ENCODE results near the gene UBAC2. TPM values are rescaled to one million over a fixed set of nuclear protein-coding genes. Genes with fewer than 3 reads are reported as not detected.

UBAC2 gene
- total RNA-seq, 2 experiments from 2014 or later = 26.8 to 28.5 TPM

DNA sequence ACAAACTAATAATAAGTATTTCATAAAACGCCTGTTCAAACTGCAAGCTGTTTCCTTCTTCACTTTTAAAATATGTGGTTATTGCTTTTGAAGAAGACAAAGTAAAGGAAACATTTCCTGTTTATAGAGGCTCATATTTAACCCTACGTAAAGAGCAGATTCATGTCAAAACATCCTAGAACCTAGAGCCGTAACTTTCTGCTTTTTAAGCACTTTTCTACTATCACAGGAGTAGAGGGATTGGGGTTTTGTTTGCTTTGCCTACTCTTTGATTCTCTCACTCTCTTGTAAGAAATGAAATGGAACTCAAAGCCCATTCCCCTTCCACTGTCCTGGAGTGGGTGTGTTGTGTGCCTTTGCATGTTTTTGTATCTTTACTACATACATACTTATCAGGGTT, 160.5 kb downstream of the UBAC2 start:
- no peak overlapping the region for H3K27ac ChIP-seq (ENCODE audit: low read depth, low read length, poor library complexity, severe bottlenecking)

DNA sequence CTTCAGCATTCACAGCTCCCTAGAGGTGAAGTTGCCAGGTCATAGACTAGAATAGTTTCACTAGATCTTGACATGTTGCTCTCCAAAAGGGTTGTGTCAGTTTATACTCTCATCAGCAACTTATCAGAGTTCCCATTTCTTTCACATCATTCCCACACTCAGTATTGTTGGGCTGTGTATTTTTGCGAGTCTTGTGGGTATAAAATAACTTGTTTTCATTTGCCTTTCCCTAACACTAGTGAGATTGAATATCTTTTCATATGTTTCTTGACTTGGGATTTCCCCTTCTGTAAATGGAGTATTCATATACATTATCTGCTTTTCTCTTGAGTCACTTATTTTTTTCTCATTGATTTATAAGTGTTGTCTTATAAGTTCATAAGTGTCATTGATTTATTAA, 161.7 kb downstream of the UBAC2 start:
- no peaks in the 10 kb centered on the region for H3K9me2 ChIP-seq (ENCODE audit: insufficient read depth, low read length)
- no peaks in the 10 kb centered on the region for H3K79me2 ChIP-seq (ENCODE audit: insufficient read depth, low read depth, low read length)
- POLR2A ChIA-PET = interaction anchor here (0.6 kb wide), 1 partner anchor 62 kb away, joined by 3 read pairs; no protein-coding TSS in a partner anchor
- no peaks in the 10 kb centered on the region for H3K4me1 ChIP-seq (ENCODE audit: insufficient read depth, low read length, poor library complexity, severe bottlenecking)
- no peak overlapping the region for H3K4me2 ChIP-seq (ENCODE audit: low read length)
- no peak overlapping the region for H2AFZ ChIP-seq (ENCODE audit: low read length)
- CTCF ChIA-PET (ENCODE audit: unreplicated experiment) = no interaction called here
- no peaks in the 10 kb centered on the region for H3K9me3 ChIP-seq (ENCODE audit: low read length)
- H3K27ac ChIP-seq (ENCODE audit: low read depth, low read length, poor library complexity, severe bottlenecking) = no peak overlapping the region
- H4K20me1 ChIP-seq (ENCODE audit: insufficient read depth, low read length) = no peaks in the 10 kb centered on the region
- TF ChIP-seq, protein P1, sequence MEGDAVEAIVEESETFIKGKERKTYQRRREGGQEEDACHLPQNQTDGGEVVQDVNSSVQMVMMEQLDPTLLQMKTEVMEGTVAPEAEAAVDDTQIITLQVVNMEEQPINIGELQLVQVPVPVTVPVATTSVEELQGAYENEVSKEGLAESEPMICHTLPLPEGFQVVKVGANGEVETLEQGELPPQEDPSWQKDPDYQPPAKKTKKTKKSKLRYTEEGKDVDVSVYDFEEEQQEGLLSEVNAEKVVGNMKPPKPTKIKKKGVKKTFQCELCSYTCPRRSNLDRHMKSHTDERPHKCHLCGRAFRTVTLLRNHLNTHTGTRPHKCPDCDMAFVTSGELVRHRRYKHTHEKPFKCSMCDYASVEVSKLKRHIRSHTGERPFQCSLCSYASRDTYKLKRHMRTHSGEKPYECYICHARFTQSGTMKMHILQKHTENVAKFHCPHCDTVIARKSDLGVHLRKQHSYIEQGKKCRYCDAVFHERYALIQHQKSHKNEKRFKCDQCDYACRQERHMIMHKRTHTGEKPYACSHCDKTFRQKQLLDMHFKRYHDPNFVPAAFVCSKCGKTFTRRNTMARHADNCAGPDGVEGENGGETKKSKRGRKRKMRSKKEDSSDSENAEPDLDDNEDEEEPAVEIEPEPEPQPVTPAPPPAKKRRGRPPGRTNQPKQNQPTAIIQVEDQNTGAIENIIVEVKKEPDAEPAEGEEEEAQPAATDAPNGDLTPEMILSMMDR (conservative IDR thresholded peaks at IDR 0.05; ENCODE audit: low read length) = no peak
- no peak for TF ChIP-seq EZH2phosphoT487 (IDR thresholded peaks at IDR 0.05; ENCODE audit: borderline replicate concordance, low read depth, low read length)
- H3K36me3 ChIP-seq (ENCODE audit: insufficient read depth, low read length) = peaks cover 5% of the 10 kb centered on the region
- intact Hi-C loops (cut with micrococcal nuclease; ENCODE audit: unreplicated experiment) = no loop called here
- no TSS peak for BruUV-seq (replicated peaks)
- no peak overlapping the region for H3K4me3 ChIP-seq (ENCODE audit: low read depth, low read length, poor library complexity, severe bottlenecking)
- DNase-seq (ENCODE audit: low spot score) = no peak

More for the DNA sequence above, 160.5 kb downstream of the UBAC2 start:
- Histone ChIP-seq H2AFZ (ENCODE audit: low read length) (no peak overlapping the region), H3K9me3 (ENCODE audit: low read length) (no peaks in the 10 kb centered on the region), H3K36me3 (ENCODE audit: insufficient read depth, low read length) (peaks cover 13% of the 10 kb centered on the region), H3K9me2 (ENCODE audit: insufficient read depth, low read length) (no peaks in the 10 kb centered on the region), H3K4me2 (ENCODE audit: low read length) (no peak overlapping the region), H3K4me3 (ENCODE audit: low read depth, low read length, poor library complexity, severe bottlenecking) (no peak overlapping the region), H3K4me1 (ENCODE audit: insufficient read depth, low read length, poor library complexity, severe bottlenecking) (peaks cover 3% of the 10 kb centered on the region), H3K79me2 (ENCODE audit: insufficient read depth, low read depth, low read length) (no peaks in the 10 kb centered on the region), H4K20me1 (ENCODE audit: insufficient read depth, low read length) (no peaks in the 10 kb centered on the region)
- no peak for DNase-seq (ENCODE audit: low spot score)
- TF ChIP-seq, protein P1 (conservative IDR thresholded peaks at IDR 0.05; ENCODE audit: low read length) = no peak
- TF ChIP-seq EZH2phosphoT487 (IDR thresholded peaks at IDR 0.05; ENCODE audit: borderline replicate concordance, low read depth, low read length) = no peak
- BruUV-seq (replicated peaks) = no TSS peak
- intact Hi-C loops (cut with micrococcal nuclease; ENCODE audit: unreplicated experiment) = no loop called here
- CTCF ChIA-PET (ENCODE audit: unreplicated experiment) = no interaction called here
- POLR2A ChIA-PET = interaction anchor here (0.6 kb wide), 1 partner anchor 207 kb away, joined by 5 read pairs; no protein-coding TSS in a partner anchor

DNA sequence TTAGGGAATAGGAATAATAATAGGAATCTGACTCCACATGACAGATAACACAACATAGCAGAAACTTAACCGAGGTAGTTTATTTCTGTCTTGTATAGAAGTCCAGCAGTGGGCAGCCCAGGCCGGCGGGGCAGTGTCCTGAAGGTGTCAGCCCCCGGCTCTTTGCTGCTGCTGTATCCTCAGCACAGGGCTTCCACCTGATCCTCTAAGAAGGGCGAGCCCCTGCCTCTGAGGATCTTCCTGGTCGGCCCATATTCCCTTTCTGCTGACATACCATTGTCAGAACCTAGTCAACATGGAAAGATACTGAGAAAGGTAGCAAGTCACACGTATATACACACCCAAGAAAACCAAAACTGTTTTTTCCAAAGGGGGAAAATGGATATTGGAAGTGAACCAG, 162.7 kb downstream of the UBAC2 start:
- POLR2A ChIA-PET = no interaction called here

More for the DNA sequence above, 162.7 kb downstream of the UBAC2 start:
- H3K27ac ChIP-seq (ENCODE audit: low read depth, low read length, poor library complexity, severe bottlenecking) = no peak overlapping the region
- intact Hi-C loops (cut with micrococcal nuclease; ENCODE audit: unreplicated experiment) = no loop called here
- no peak overlapping the region for H2AFZ ChIP-seq (ENCODE audit: low read length)
- H3K36me3 ChIP-seq (ENCODE audit: insufficient read depth, low read length) = peaks cover 4% of the 10 kb centered on the region
- H3K4me3 ChIP-seq (ENCODE audit: low read depth, low read length, poor library complexity, severe bottlenecking) = no peak overlapping the region
- no peaks in the 10 kb centered on the region for H3K9me3 ChIP-seq (ENCODE audit: low read length)
- H4K20me1 ChIP-seq (ENCODE audit: insufficient read depth, low read length) = no peaks in the 10 kb centered on the region
- no peak overlapping the region for H3K4me2 ChIP-seq (ENCODE audit: low read length)
- CTCF ChIA-PET (ENCODE audit: unreplicated experiment) = no interaction called here
- H3K79me2 ChIP-seq (ENCODE audit: insufficient read depth, low read depth, low read length) = no peaks in the 10 kb centered on the region
- no peak for DNase-seq (ENCODE audit: low spot score)
- H3K4me1 ChIP-seq (ENCODE audit: insufficient read depth, low read length, poor library complexity, severe bottlenecking) = no peaks in the 10 kb centered on the region
- no peak for TF ChIP-seq EZH2phosphoT487 (IDR thresholded peaks at IDR 0.05; ENCODE audit: borderline replicate concordance, low read depth, low read length)
- TF ChIP-seq, protein P1 (conservative IDR thresholded peaks at IDR 0.05; ENCODE audit: low read length) = no peak
- BruUV-seq (replicated peaks) = no TSS peak
- H3K9me2 ChIP-seq (ENCODE audit: insufficient read depth, low read length) = no peaks in the 10 kb centered on the region

All from OCI-LY7 (cell line).